ENCODE results near the gene WIPF3.
"Not testable (repeated sequence)": the region's sequence is repeated elsewhere in the genome, so short reads cannot be mapped to it uniquely, and the experiment has no call there.

The WIPF3 gene

GRCh38 chr7:29956487-29956836 is 150.2 kb downstream of the WIPF3 start:
- no peak for DNase-seq

- no peak for DNase-seq
Measured at GRCh38 chr7:29957521-29958310, 151.4 kb downstream of the WIPF3 start.

DNA sequence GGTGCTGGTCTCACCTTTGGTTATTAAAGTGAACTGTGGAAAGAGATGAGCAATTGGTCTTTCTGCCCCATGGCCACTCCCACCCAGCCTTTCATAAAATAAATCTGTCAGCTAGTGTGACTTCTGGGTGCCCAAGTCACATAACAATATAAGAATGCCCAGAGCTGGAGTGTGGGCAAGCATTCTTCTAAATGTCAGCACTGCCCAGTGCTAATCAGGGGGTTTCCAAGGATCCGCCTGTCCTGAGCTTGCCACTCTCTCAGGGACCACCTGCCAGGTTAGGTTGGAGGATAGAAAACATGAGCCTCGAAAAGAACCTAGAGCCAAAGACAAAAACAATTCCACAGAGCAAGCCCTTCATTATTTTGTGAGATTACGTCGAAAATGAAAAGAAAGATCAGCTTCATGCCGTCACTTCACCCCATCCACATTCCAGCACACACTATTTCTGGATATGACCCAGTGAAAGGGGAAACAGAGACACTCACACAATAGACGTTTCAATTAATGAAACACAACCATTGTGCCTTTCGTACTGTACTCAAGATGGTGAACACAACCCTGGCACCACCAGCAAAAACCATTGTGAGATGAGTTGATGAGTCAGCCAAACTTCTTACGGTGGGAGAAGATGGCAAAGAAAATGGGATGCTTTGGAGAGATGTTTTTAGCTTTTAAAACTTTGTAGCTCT is 152.5 kb downstream of the WIPF3 start:
- no peak for DNase-seq

GRCh38 chr7:29961611-29962010 is 155.3 kb downstream of the WIPF3 start:
- DNase-seq, result not testable (repeated sequence)

DNA sequence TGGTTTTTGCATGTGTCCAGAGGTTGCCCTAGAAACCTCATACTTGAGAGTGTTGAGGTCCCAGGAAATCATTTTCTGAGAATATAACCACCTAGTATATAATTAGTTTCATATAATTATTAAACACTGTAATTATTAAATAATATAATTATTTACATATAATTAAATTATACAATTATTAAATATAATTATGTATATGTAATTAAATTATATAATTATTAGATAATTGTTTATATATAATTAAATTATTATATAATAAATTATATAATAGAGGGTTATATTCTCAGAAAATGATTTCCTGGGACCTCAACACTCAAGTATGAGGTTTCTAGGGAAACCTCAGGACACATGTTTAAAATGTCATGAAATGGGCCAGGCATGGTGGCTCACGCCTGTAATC is 155.7 kb downstream of the WIPF3 start:
- no peak for DNase-seq

GRCh38 chr7:29965030-29965429 is 158.7 kb downstream of the WIPF3 start:
- DNase-seq, result no peak

Data from T-helper 9 cell (primary cell).